HepG2 (cell line): ENCODE data around the gene ZNF484. TPM values are rescaled to one million over a fixed set of nuclear protein-coding genes. Genes with fewer than 3 reads are reported as not detected.

ENCODE experiments used
- ATAC-seq: fragments of 200-7000 bp; cut with Tn5 transposase; 3 replicates; pipeline ENCODE4 v1.9.1; 2020; ENCODE audit warnings: mild to moderate bottlenecking, moderate library complexity
- BruUV-seq: library from RNA; stranded (reverse); fragments of 400-500 nt; replicated peaks from 2 replicates; lab custom pipeline; 2021; lab: Mats Ljungman, UMichigan
- CTCF ChIA-PET: fragments of 300-600 bp; formaldehyde crosslinking; extraction: SDS; loops from one replicate; lab custom pipeline; 2021; ENCODE audit warnings: low total read pairs, inconsistent platforms, low intra/inter-chr PET ratio; lab: Yijun Ruan, JAX
- POLR2A ChIA-PET: fragments of 350-600 bp; sonication (Branson Sonifier 250); formaldehyde crosslinking; loops from one replicate; lab custom pipeline; 2020; ENCODE audit warnings: antibody characterized with exemption, inconsistent platforms; lab: Yijun Ruan, JAX
- DNase-seq: peaks from one replicate; pipeline ENCODE4 v3.0.0-alpha.2; 2015; ENCODE audit warnings: low spot score
- FAIRE-seq: peaks from 3 replicates; lab custom pipeline; 2011; peaks lifted over from hg19 to GRCh38; lab: Jason Lieb, UNC
- H2AFZ ChIP-seq: one replicate; pipeline ENCODE4 v1.6.1; 2011; ENCODE audit warnings: low read length, inconsistent platforms
- H3K27ac ChIP-seq: fragments of 300-600 bp; 3 replicates; pipeline ENCODE4 v1.8.0; 2011; ENCODE audit warnings: mixed run types, mild to moderate bottlenecking, mixed read lengths, low read length, inconsistent platforms; ENCODE audit not compliant: insufficient read depth; ENCODE audit errors: extremely low read length
- H3K27me3 ChIP-seq, 2 experiments: fragments of 200-600 bp in 1 of 2; 2 replicates in 1 of 2; 3 replicates in 1 of 2; pipeline versions ENCODE4 v1.6.0 to v1.8.0; 2011; ENCODE audit warnings: low read length in 2 of 2, mild to moderate bottlenecking in 2 of 2, moderate library complexity in 2 of 2, inconsistent platforms in 1 of 2; ENCODE audit not compliant: insufficient read depth in 2 of 2, control insufficient read depth in 1 of 2
- H3K36me3 ChIP-seq, 2 experiments: fragments of 200-600 bp in 1 of 2; replicated peaks in 1 of 2; 2 replicates in 1 of 2; 3 replicates in 1 of 2; pipeline versions ENCODE4 v1.5.1 to v1.8.0; 2011; ENCODE audit warnings: low read length in 2 of 2, inconsistent platforms in 1 of 2; ENCODE audit not compliant: insufficient read depth in 2 of 2, control insufficient read depth in 1 of 2
- H3K4me1 ChIP-seq: 2 replicates; pipeline ENCODE4 v1.5.1; 2012; ENCODE audit warnings: low read length, inconsistent platforms; ENCODE audit not compliant: insufficient read depth
- H3K4me2 ChIP-seq: 2 replicates; pipeline ENCODE4 v1.6.0; 2011; ENCODE audit warnings: low read depth, low read length, inconsistent platforms
- H3K4me3 ChIP-seq, 3 experiments: fragments of 200-600 bp in 1 of 3; sonication (generic), shearing (Covaris generic) in 1 of 3; replicated peaks in 1 of 3; 2 replicates each; pipeline ENCODE4 v1.5.1; 2011 to 2016; ENCODE audit warnings: low read length in 3 of 3, inconsistent platforms in 2 of 3, low read depth in 2 of 3, mild to moderate bottlenecking in 2 of 3, control low read depth in 1 of 3, mixed read lengths in 1 of 3; ENCODE audit not compliant: insufficient read depth in 1 of 3
- H3K79me2 ChIP-seq: one replicate; pipeline ENCODE4 v1.6.1; 2011; ENCODE audit warnings: low read length, inconsistent platforms; ENCODE audit not compliant: insufficient read depth
- H3K9ac ChIP-seq: 2 replicates; pipeline ENCODE4 v1.6.0; 2011; ENCODE audit warnings: mild to moderate bottlenecking, low read depth, low read length, inconsistent platforms; ENCODE audit not compliant: insufficient read depth
- H3K9me3 ChIP-seq: 2 replicates; pipeline ENCODE4 v1.5.1; 2012; ENCODE audit warnings: mild to moderate bottlenecking, low read length
- H4K20me1 ChIP-seq: 2 replicates; pipeline ENCODE4 v1.6.0; 2011; ENCODE audit warnings: inconsistent platforms, mild to moderate bottlenecking, low read length, moderate library complexity; ENCODE audit not compliant: insufficient read depth
- DDIT3 ChIP-seq: sonication (generic); formaldehyde crosslinking; IDR thresholded peaks from 2 replicates; pipeline ENCODE4 v1.4.0; 2020; ENCODE audit warnings: mild to moderate bottlenecking, missing genetic modification reagents
- EHMT2 ChIP-seq: fragments of 200-600 bp; sonication (generic); IDR thresholded peaks from 2 replicates; pipeline ENCODE4 v1.7.0; 2017; ENCODE audit warnings: antibody characterized with exemption, low read depth, low read length, borderline replicate concordance
- IKZF1 ChIP-seq: fragments of 450-650 bp; IDR thresholded peaks from 2 replicates; pipeline ENCODE4 v1.7.1; 2016
- JUND ChIP-seq: sonication (generic); formaldehyde crosslinking; IDR thresholded peaks from 2 replicates; pipeline ENCODE4 v1.8.0; 2022; ENCODE audit warnings: mild to moderate bottlenecking, missing genetic modification reagents
- KLF15 ChIP-seq: sonication (generic); formaldehyde crosslinking; IDR thresholded peaks from 2 replicates; pipeline ENCODE4 v1.8.1; 2023; ENCODE audit warnings: borderline replicate concordance, mild to moderate bottlenecking, inconsistent platforms, missing genetic modification reagents, mixed read lengths
- NFYB ChIP-seq: sonication (generic); formaldehyde crosslinking; IDR thresholded peaks from 2 replicates; pipeline ENCODE4 v1.4.0; 2020; ENCODE audit warnings: missing genetic modification reagents
- ONECUT2 ChIP-seq: sonication (generic); formaldehyde crosslinking; IDR thresholded peaks from 2 replicates; pipeline ENCODE4 v1.4.0; 2020; ENCODE audit warnings: missing genetic modification reagents
- PRDM10 ChIP-seq: sonication (generic); formaldehyde crosslinking; IDR thresholded peaks from 2 replicates; pipeline ENCODE4 v1.4.0; 2020; ENCODE audit warnings: low read depth, missing genetic modification reagents
- RNF219 ChIP-seq: sonication (generic); formaldehyde crosslinking; IDR thresholded peaks from 2 replicates; pipeline ENCODE4 v1.5.0; 2020; ENCODE audit warnings: mild to moderate bottlenecking, missing genetic modification reagents
- ZMYM3 ChIP-seq: sonication (generic); formaldehyde crosslinking; IDR thresholded peaks from 2 replicates; pipeline ENCODE4 v1.5.1; 2020; ENCODE audit warnings: mild to moderate bottlenecking, missing genetic modification reagents
- ZNF274 ChIP-seq: sonication (generic); formaldehyde crosslinking; IDR thresholded peaks from 2 replicates; pipeline ENCODE4 v1.5.1; 2020; ENCODE audit warnings: mild to moderate bottlenecking, missing genetic modification reagents
- ZNF563 ChIP-seq: sonication (generic); formaldehyde crosslinking; IDR thresholded peaks from 2 replicates; pipeline ENCODE4 v1.8.0; 2022; ENCODE audit warnings: mild to moderate bottlenecking, moderate library complexity, missing genetic modification reagents
- ZNF720 ChIP-seq: sonication (generic); formaldehyde crosslinking; IDR thresholded peaks from 2 replicates; pipeline ENCODE4 v1.4.0; 2020; ENCODE audit warnings: missing genetic modification reagents
- ZNF770 ChIP-seq: sonication (generic); formaldehyde crosslinking; IDR thresholded peaks from 2 replicates; pipeline ENCODE4 v1.5.0; 2020; ENCODE audit warnings: mild to moderate bottlenecking, missing genetic modification reagents
- ZSCAN29 ChIP-seq: sonication (generic); formaldehyde crosslinking; conservative IDR thresholded peaks from 2 replicates; pipeline ENCODE4 v1.4.0; 2020; ENCODE audit warnings: mild to moderate bottlenecking, missing genetic modification reagents
- WGBS: methylation state at CpG from one replicate; pipeline ENCODE4 v1.1.6; 2017; ENCODE audit warnings: low lambda C conversion rate; 5-methylcytosine and 5-hydroxymethylcytosine counted together
- in situ Hi-C: cut with HindIII; loops from 2 replicates; pipeline ENCODE4 v1.10.0; 2017; ENCODE audit warnings: low pct_unique_long_range_greater_than_20kb; ENCODE audit not compliant: extremely low pct_ligation_motif_present
- intact Hi-C: fragments of 100-400 bp; cut with micrococcal nuclease; formaldehyde crosslinking; loops from one replicate; pipeline ENCODE4 v1.10.0; 2022; ENCODE audit not compliant: unreplicated experiment
- polyA plus RNA-seq, 8 experiments: library from polyadenylated mRNA; depleted of rRNA in 3 of 8; stranded (reverse) in 7 of 8; unstranded in 1 of 8; fragments of >200 nt; fragmentation: Illumina TruSeq in 4 of 8; extraction: Trizol in 4 of 8; gene quantifications; 2 replicates each; pipeline versions ENCODE4 v1.2.1 to v1.2.3, GENCODE V29; 2011 to 2016; ENCODE audit warnings: low read depth in 4 of 8, missing spikeins in 1 of 8, mixed read lengths in 1 of 8; ENCODE audit not compliant: insufficient read depth in 1 of 8
- total RNA-seq, 5 experiments: library from RNA; depleted of rRNA; stranded (reverse); fragments of >200 nt; fragmentation: Illumina TruSeq; extraction: Trizol; gene quantifications; 2 replicates each; pipeline ENCODE4 v1.2.3, GENCODE V29; 2016; ENCODE audit warnings: low read depth in 1 of 5

Gene ZNF484
- total and polyA plus RNA-seq, 2 of the 13 experiments (the other 11 are each of a cell fraction or from before 2014, with no cell fraction given): 0.96 to 7.2 TPM

- DNase-seq: no peak
- Histone ChIP-seq H2AFZ (no peak overlapping the region), H3K4me3 (peak overlapping the region in 1 of 3 experiments; percentile 54; a peak in 1 of 6 replicates), H3K4me2 (peak overlapping the region; percentile 58; the same call in 1 of the 2 replicates), H3K27ac (no peak overlapping the region), H3K9ac (no peak overlapping the region), H4K20me1 (no peaks in the 10 kb centered on the region), H3K27me3 (peaks cover 7 to 52% of the 10 kb centered on the region in 2 experiments; a peak in 4 of 5 replicates), H3K79me2 (no peaks in the 10 kb centered on the region), H3K4me1 (peaks cover 8% of the 10 kb centered on the region; the same call in 1 of the 2 replicates), H3K36me3 (no peaks in the 10 kb centered on the region), H3K9me3 (no peaks in the 10 kb centered on the region)
- 39% methylated on average over 12 of the region's 76 CpGs for WGBS
- POLR2A ChIA-PET: no interaction called here
- FAIRE-seq: no peak
- CTCF ChIA-PET: no interaction called here
- in situ Hi-C loops: no loop called here
- ATAC-seq: peak; percentile 62
- no TSS peak for BruUV-seq
- intact Hi-C loops: no loop called here
- TF ChIP-seq EHMT2 (no peak), RNF219 (CRISPR knock-in tag) (no peak), IKZF1 (no peak), ZNF770 (CRISPR knock-in tag) (no peak), PRDM10 (CRISPR knock-in tag) (no peak), ZSCAN29 (CRISPR knock-in tag) (no peak), ZNF720 (no peak), ZMYM3 (CRISPR knock-in tag) (no peak), ZNF274 (no peak), DDIT3 (CRISPR knock-in tag) (no peak), KLF15 (CRISPR knock-in tag) (no peak), ONECUT2 (CRISPR knock-in tag) (no peak), ZNF563 (CRISPR knock-in tag) (no peak), JUND (no peak), NFYB (CRISPR knock-in tag) (no peak)
Observed at GRCh38 chr9:92807757-92808725, 69.8 kb downstream of the ZNF484 start.
